Fibroblast of lung (primary cell): ENCODE measurements around the gene IGIP. TPM values are rescaled to one million over a fixed set of nuclear protein-coding genes. Genes with fewer than 3 reads are reported as not detected.

Source experiments
- DNase-seq, 2 donors: peaks; one replicate each; pipeline versions ENCODE4 v3.0.0 to v3.0.0-alpha.2; 2010; ENCODE audit warnings: low read depth in 2 of 2
- H2AFZ ChIP-seq: 2 replicates; pipeline ENCODE4 v1.5.1; 2012; ENCODE audit warnings: low read length, control low read depth, inconsistent platforms
- H3K27ac ChIP-seq: 2 replicates; pipeline ENCODE4 v1.5.1; 2011; ENCODE audit warnings: low read length, control low read depth; ENCODE audit not compliant: insufficient read depth
- H3K27me3 ChIP-seq: 2 replicates; pipeline ENCODE4 v1.5.1; 2011; ENCODE audit warnings: mild to moderate bottlenecking, low read length; ENCODE audit not compliant: control insufficient read depth, insufficient read depth
- H3K36me3 ChIP-seq: 2 replicates; pipeline ENCODE4 v1.5.1; 2011; ENCODE audit warnings: low read length; ENCODE audit not compliant: control insufficient read depth, insufficient read depth
- H3K4me1 ChIP-seq: 2 replicates; pipeline ENCODE4 v1.5.1; 2011; ENCODE audit warnings: low read length; ENCODE audit not compliant: control insufficient read depth, insufficient read depth; ENCODE audit errors: extremely low read depth
- H3K4me2 ChIP-seq: 2 replicates; pipeline ENCODE4 v1.5.1; 2011; ENCODE audit warnings: low read length, control low read depth; ENCODE audit not compliant: insufficient read depth; ENCODE audit errors: extremely low read depth
- H3K4me3 ChIP-seq, 4 experiments: fragments of 200-600 bp in 1 of 4; sonication (generic) in 1 of 4; replicated peaks in 1 of 4; 2 replicates each; pipeline ENCODE4 v1.5.1; 2011 to 2016; ENCODE audit warnings: low read length in 4 of 4, low read depth in 3 of 4, mild to moderate bottlenecking in 3 of 4, control low read depth in 2 of 4, inconsistent platforms in 1 of 4, mixed read lengths in 1 of 4; ENCODE audit not compliant: insufficient read depth in 1 of 4; ENCODE audit errors: control extremely low read depth in 1 of 4
- H3K79me2 ChIP-seq: 2 replicates; pipeline ENCODE4 v1.5.1; 2012; ENCODE audit warnings: mild to moderate bottlenecking, low read length, inconsistent platforms; ENCODE audit not compliant: control insufficient read depth, insufficient read depth
- H3K9ac ChIP-seq: 2 replicates; pipeline ENCODE4 v1.5.1; 2011; ENCODE audit warnings: mild to moderate bottlenecking, low read length, control low read depth; ENCODE audit not compliant: insufficient read depth
- H3K9me3 ChIP-seq: 2 replicates; pipeline ENCODE4 v1.5.1; 2012; ENCODE audit warnings: low read depth, low read length; ENCODE audit not compliant: control insufficient read depth, insufficient read depth
- H4K20me1 ChIP-seq: 2 replicates; pipeline ENCODE4 v1.5.1; 2011; ENCODE audit warnings: low read length; ENCODE audit not compliant: control insufficient read depth, insufficient read depth; ENCODE audit errors: extremely low read depth
- CTCF ChIP-seq, 2 donors: IDR thresholded peaks in 1 of 2; conservative IDR thresholded peaks in 1 of 2; 1 replicate in 1 of 2; 2 replicates in 1 of 2; pipeline ENCODE4 v1.5.1; 2011 to 2012; ENCODE audit warnings: low read length in 2 of 2, control low read depth in 1 of 2, inconsistent platforms in 1 of 2, low read depth in 1 of 2, mild to moderate bottlenecking in 1 of 2
- EZH2 ChIP-seq: IDR thresholded peaks from 2 replicates; pipeline ENCODE4 v1.5.1; 2012; ENCODE audit warnings: low read length, control low read depth, mild to moderate bottlenecking; ENCODE audit errors: missing control alignments
- polyA plus RNA-seq, 2 donors: library from polyadenylated mRNA; depleted of rRNA in 1 of 2; stranded (reverse) in 1 of 2; unstranded in 1 of 2; fragments of >200 nt; gene quantifications; 2 replicates each; pipeline ENCODE4 v1.2.1, GENCODE V29; 2011 to 2012; ENCODE audit warnings: missing spikeins in 1 of 2
- total RNA-seq: library from RNA; depleted of rRNA; stranded (reverse); fragments of >200 nt; gene quantifications from 2 replicates; pipeline ENCODE4 v1.2.1, GENCODE V29; 2014

Gene IGIP
- total and polyA plus RNA-seq, 2 donors (not counting 1 experiment from before 2014, with no cell fraction given) = 3.8 to 11.7 TPM

DNA sequence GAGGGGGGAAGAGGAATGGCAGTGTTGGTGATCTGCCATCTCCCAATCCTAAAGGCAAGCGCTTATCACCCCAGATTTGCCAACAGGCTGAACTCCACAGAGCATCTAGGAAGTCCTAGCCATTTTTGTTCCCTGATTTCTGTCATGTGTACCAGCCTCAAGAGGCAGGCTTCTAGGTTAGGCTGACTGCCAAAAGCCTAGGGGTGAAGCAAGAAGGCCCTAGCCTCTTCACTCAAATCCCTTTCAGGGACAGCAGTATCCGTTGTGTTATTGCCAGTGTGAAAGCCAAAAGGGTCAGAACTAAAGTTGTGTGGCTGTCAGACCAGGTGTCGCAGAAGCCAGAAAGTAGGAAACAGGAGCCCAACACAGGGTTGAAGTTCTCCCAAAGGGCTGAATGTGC, 14.7 kb downstream of the IGIP start:
- Histone ChIP-seq H3K27me3 (no peaks in the 10 kb centered on the region), H3K9ac (no peak overlapping the region), H4K20me1 (no peaks in the 10 kb centered on the region), H2AFZ (no peak overlapping the region), H3K79me2 (no peaks in the 10 kb centered on the region), H3K4me2 (no peak overlapping the region), H3K36me3 (no peaks in the 10 kb centered on the region), H3K9me3 (no peaks in the 10 kb centered on the region), H3K27ac (no peak overlapping the region), H3K4me1 (no peaks in the 10 kb centered on the region), H3K4me3 (no peak overlapping the region)
- no peak for TF ChIP-seq CTCF (conservative IDR thresholded peaks at IDR 0.05 in 1 of 2, IDR thresholded peaks at IDR 0.05 in 1 of 2; ENCODE audit: low read depth in 1 of 2, low read length in 2 of 2)
- TF ChIP-seq EZH2 = no peak
- DNase-seq = no peak

GRCh38 chr5:140141241-140141640, 15.5 kb downstream of the IGIP start:
- no peaks in the 10 kb centered on the region for H4K20me1 ChIP-seq
- H3K4me3 ChIP-seq = no peak overlapping the region
- H3K27me3 ChIP-seq = no peaks in the 10 kb centered on the region
- H3K4me2 ChIP-seq = no peak overlapping the region
- no peak overlapping the region for H3K27ac ChIP-seq
- no peaks in the 10 kb centered on the region for H3K36me3 ChIP-seq
- no peaks in the 10 kb centered on the region for H3K79me2 ChIP-seq
- H3K4me1 ChIP-seq = no peaks in the 10 kb centered on the region
- H2AFZ ChIP-seq = no peak overlapping the region
- TF ChIP-seq CTCF (conservative IDR thresholded peaks at IDR 0.05 in 1 of 2, IDR thresholded peaks at IDR 0.05 in 1 of 2; ENCODE audit: low read depth in 1 of 2, low read length in 2 of 2) (no peak), EZH2 (no peak)
- peak; percentile 46 to 52 for DNase-seq
- no peaks in the 10 kb centered on the region for H3K9me3 ChIP-seq
- H3K9ac ChIP-seq = no peak overlapping the region

DNA sequence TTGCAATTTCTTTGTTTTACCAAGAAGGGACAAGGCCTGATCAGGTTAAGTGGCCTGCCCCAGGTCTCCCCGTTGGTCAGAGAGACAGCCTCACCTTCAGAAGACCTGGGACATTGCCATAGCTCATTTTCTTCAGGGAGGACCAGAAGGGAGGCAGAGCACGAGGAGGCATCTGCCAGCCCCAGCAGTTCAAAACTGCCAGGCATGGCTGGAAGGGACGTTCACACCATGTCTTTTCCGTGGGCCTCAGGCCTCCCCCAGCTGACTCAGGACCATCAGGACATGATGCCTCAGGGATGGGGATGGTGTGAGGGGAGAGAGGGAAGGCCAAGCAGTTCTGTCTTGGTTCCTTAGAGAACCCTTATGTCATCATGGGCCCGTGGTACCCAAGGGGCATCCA, 16.5 kb downstream of the IGIP start:
- DNase-seq = no peak
- no peaks in the 10 kb centered on the region for H3K79me2 ChIP-seq
- no peak for TF ChIP-seq EZH2
- TF ChIP-seq CTCF (conservative IDR thresholded peaks at IDR 0.05 in 1 of 2, IDR thresholded peaks at IDR 0.05 in 1 of 2; ENCODE audit: low read depth in 1 of 2, low read length in 2 of 2) = no peak
- H3K27ac ChIP-seq = no peak overlapping the region
- H3K36me3 ChIP-seq = no peaks in the 10 kb centered on the region
- no peak overlapping the region for H3K4me2 ChIP-seq
- H3K4me3 ChIP-seq = no peak overlapping the region
- H2AFZ ChIP-seq = no peak overlapping the region
- H3K9ac ChIP-seq = no peak overlapping the region
- H3K9me3 ChIP-seq = no peaks in the 10 kb centered on the region
- H3K4me1 ChIP-seq = no peaks in the 10 kb centered on the region
- H4K20me1 ChIP-seq = no peaks in the 10 kb centered on the region
- H3K27me3 ChIP-seq = no peaks in the 10 kb centered on the region
